K562 (cell line): Measurements from ENCODE around the gene F13B. TPM values are rescaled to one million over a fixed set of nuclear protein-coding genes. Genes with fewer than 3 reads are reported as not detected.

Experiments
- ATAC-seq: fragments of 200-7000 bp; cut with Tn5 transposase; 3 replicates; pipeline ENCODE4 v1.9.1; 2020; ENCODE audit warnings: moderate library complexity
- BruUV-seq: library from RNA; stranded (reverse); fragments of 400-500 nt; replicated peaks from 2 replicates; lab custom pipeline; 2021; lab: Mats Ljungman, UMichigan
- CTCF ChIA-PET: fragments of 300-600 bp; formaldehyde crosslinking; extraction: SDS; loops from one replicate; lab custom pipeline; 2021; ENCODE audit warnings: low intra/inter-chr PET ratio; lab: Yijun Ruan, JAX
- POLR2A ChIA-PET: fragments of 300-600, 350-650 bp; sonication (Branson Sonifier 250); formaldehyde crosslinking; extraction: SDS; loops from one replicate; lab custom pipeline; 2021; ENCODE audit warnings: antibody characterized with exemption, inconsistent platforms; lab: Yijun Ruan, JAX
- DNase-seq, 4 experiments: peaks; one replicate each; pipeline versions ENCODE4 v3.0.0 to v3.0.0-alpha.2; 2011 to 2018; ENCODE audit warnings: low spot score in 3 of 4, mixed read lengths in 3 of 4; ENCODE audit errors: extremely low read depth in 1 of 4
- FAIRE-seq: peaks from 2 replicates; lab custom pipeline; 2011; peaks lifted over from hg19 to GRCh38; lab: Jason Lieb, UNC
- H2AFZ ChIP-seq: 2 replicates; pipeline ENCODE4 v1.6.0; 2011; ENCODE audit warnings: low read depth, low read length, control low read depth, inconsistent platforms
- H3K27ac ChIP-seq: fragments of 200-600 bp; 3 replicates; pipeline ENCODE4 v1.8.0; 2011; ENCODE audit warnings: low read depth, mild to moderate bottlenecking, control low read depth, inconsistent platforms, low read length, moderate library complexity, mixed read lengths; ENCODE audit errors: extremely low read depth
- H3K27me3 ChIP-seq, 2 experiments: fragments of 300-600 bp in 1 of 2; 2 replicates in 1 of 2; 3 replicates in 1 of 2; pipeline versions ENCODE4 v1.6.0 to v1.8.0; 2011; ENCODE audit warnings: inconsistent platforms in 2 of 2, low read length in 2 of 2, mild to moderate bottlenecking in 1 of 2, mixed read lengths in 1 of 2, moderate library complexity in 1 of 2; ENCODE audit not compliant: control insufficient read depth in 2 of 2, insufficient read depth in 2 of 2
- H3K36me3 ChIP-seq: fragments of 300-600 bp; 3 replicates; pipeline ENCODE4 v1.8.0; 2011; ENCODE audit warnings: mild to moderate bottlenecking, low read length, inconsistent platforms; ENCODE audit not compliant: control insufficient read depth, insufficient read depth
- H3K4me1 ChIP-seq, 2 experiments: fragments of 200-600 bp in 1 of 2; replicated peaks in 1 of 2; 2 replicates in 1 of 2; 3 replicates in 1 of 2; pipeline versions ENCODE4 v1.5.1 to v1.8.0; 2011; ENCODE audit warnings: inconsistent platforms in 2 of 2, low read length in 2 of 2, mild to moderate bottlenecking in 1 of 2, mixed read lengths in 1 of 2, moderate library complexity in 1 of 2; ENCODE audit not compliant: control insufficient read depth in 2 of 2, insufficient read depth in 2 of 2
- H3K4me2 ChIP-seq: 2 replicates; pipeline ENCODE4 v1.6.1; 2011; ENCODE audit warnings: low read length, control low read depth, inconsistent platforms, mixed read lengths; ENCODE audit not compliant: insufficient read depth
- H3K4me3 ChIP-seq: fragments of 200-600 bp; sonication (generic), shearing (Covaris generic); 2 replicates; pipeline ENCODE4 v1.5.1; 2016; ENCODE audit warnings: control low read depth, inconsistent platforms
- H3K79me2 ChIP-seq: fragments of 200-600 bp; 3 replicates; pipeline ENCODE4 v1.8.0; 2011; ENCODE audit warnings: low read length, inconsistent platforms; ENCODE audit not compliant: control insufficient read depth, insufficient read depth
- H3K9ac ChIP-seq, 2 experiments: 2 replicates each; pipeline versions ENCODE4 v1.6.0 to v1.6.1; 2011; ENCODE audit warnings: low read depth in 2 of 2, low read length in 2 of 2, control low read depth in 1 of 2, inconsistent platforms in 1 of 2, mild to moderate bottlenecking in 1 of 2, mixed read lengths in 1 of 2; ENCODE audit not compliant: insufficient read depth in 1 of 2
- H3K9me1 ChIP-seq: one replicate; pipeline ENCODE4 v1.6.0; 2011; ENCODE audit warnings: inconsistent platforms, mild to moderate bottlenecking, low read length, moderate library complexity; ENCODE audit not compliant: control insufficient read depth, insufficient read depth
- H3K9me3 ChIP-seq: replicated peaks from 2 replicates; pipeline ENCODE4 v1.5.1; 2011; ENCODE audit warnings: low read depth, low read length, inconsistent platforms; ENCODE audit not compliant: control insufficient read depth, insufficient read depth
- H4K20me1 ChIP-seq: replicated peaks from 2 replicates; pipeline ENCODE4 v1.6.1; 2011; ENCODE audit warnings: low read length, inconsistent platforms, mixed read lengths; ENCODE audit not compliant: control insufficient read depth, insufficient read depth
- CEBPG ChIP-seq, 3 experiments: fragments of 200-800 bp in 1 of 3; sonication (Bioruptor generic) in 1 of 3; sonication (generic) in 1 of 3; formaldehyde crosslinking in 1 of 3; IDR thresholded peaks in 2 of 3; conservative IDR thresholded peaks in 1 of 3; 2 replicates each; pipeline versions ENCODE4 v1.6.1 to v1.8.0; 2016 to 2022; ENCODE audit warnings: missing compliant biosample characterization in 2 of 3, missing genetic modification characterization in 2 of 3, mild to moderate bottlenecking in 1 of 3, missing genetic modification reagents in 1 of 3
- DMBX1 ChIP-seq: fragments of 250-450 bp; sonication (Bioruptor Pico); IDR thresholded peaks from 2 replicates; pipeline ENCODE4 v1.8.0; 2022; ENCODE audit warnings: inconsistent platforms, mild to moderate bottlenecking, moderate library complexity, borderline replicate concordance
- NUFIP1 ChIP-seq: fragments of 450-650 bp; IDR thresholded peaks from 2 replicates; pipeline ENCODE4 v1.6.1; 2018; ENCODE audit not compliant: partially characterized antibody
- POLR2H ChIP-seq: IDR thresholded peaks from 2 replicates; pipeline ENCODE4 v1.6.1; 2016; ENCODE audit warnings: missing genetic modification characterization, low read depth, mild to moderate bottlenecking, control low read depth, missing compliant biosample characterization, moderate library complexity
- ZBTB11 ChIP-seq, 3 experiments: fragments of 200-800 bp in 1 of 3; fragments of 250-450 bp in 1 of 3; fragments of 450-650 bp in 1 of 3; sonication (Bioruptor Pico) in 1 of 3; sonication (Bioruptor generic) in 1 of 3; formaldehyde crosslinking in 1 of 3; IDR thresholded peaks; 2 replicates each; pipeline versions ENCODE4 v1.6.1 to v1.8.0; 2016 to 2022; ENCODE audit warnings: mild to moderate bottlenecking in 2 of 3, missing genetic modification characterization in 2 of 3, missing compliant biosample characterization in 1 of 3, moderate library complexity in 1 of 3
- ZNF318 ChIP-seq, 2 experiments: fragments of 450-650 bp; IDR thresholded peaks; 2 replicates each; pipeline ENCODE4 v1.6.1; 2016; ENCODE audit warnings: mild to moderate bottlenecking in 2 of 2, borderline replicate concordance in 1 of 2, low read depth in 1 of 2, moderate library complexity in 1 of 2
- WGBS: fragments of 100-300 bp; shearing (Covaris generic); methylation state at CpG from one replicate; pipeline ENCODE4 v1.1.6; 2016; ENCODE audit warnings: low coverage, mixed read lengths; ENCODE audit not compliant: insufficient coverage; ENCODE audit errors: missing lambda C conversion rate; 5-methylcytosine and 5-hydroxymethylcytosine counted together
- in situ Hi-C: fragments of 300-500 bp; cut with MboI; formaldehyde crosslinking; loops from 4 replicates; pipeline ENCODE4 v1.15.0; 2018; ENCODE audit warnings: inconsistent platforms, mixed read lengths
- intact Hi-C: fragments of 100-400 bp; cut with micrococcal nuclease; formaldehyde crosslinking; loops from 2 replicates; pipeline ENCODE4 v1.14.2; 2022
- polyA plus RNA-seq, 8 experiments: library from polyadenylated mRNA; depleted of rRNA in 4 of 8; stranded (reverse) in 5 of 8; unstranded in 3 of 8; fragments of >200 nt; fragmentation: Nextera tagmentation in 2 of 8; fragmentation: Illumina TruSeq in 1 of 8; extraction: Ambion mirVana in 2 of 8; extraction: Trizol in 1 of 8; gene quantifications; 2 replicates each; pipeline versions ENCODE4 v1.2.1 to v1.2.3, GENCODE V29; 2011 to 2014; ENCODE audit warnings: inconsistent platforms in 1 of 8, missing spikeins in 1 of 8
- total RNA-seq, 7 experiments: library from RNA; depleted of rRNA in 6 of 7; stranded (reverse); fragments of >200 nt in 6 of 7; fragmentation: Illumina TruSeq in 2 of 7; extraction: Trizol in 2 of 7; gene quantifications; 2 replicates each; pipeline versions ENCODE4 v1.2.1 to v1.2.3, GENCODE V29; 2011 to 2021; ENCODE audit warnings: low replicate concordance in 1 of 7

Gene F13B
- total and polyA plus RNA-seq, 9 of the 15 experiments (the other 6 are each of a cell fraction or from before 2014, with no cell fraction given): not detected

DNA sequence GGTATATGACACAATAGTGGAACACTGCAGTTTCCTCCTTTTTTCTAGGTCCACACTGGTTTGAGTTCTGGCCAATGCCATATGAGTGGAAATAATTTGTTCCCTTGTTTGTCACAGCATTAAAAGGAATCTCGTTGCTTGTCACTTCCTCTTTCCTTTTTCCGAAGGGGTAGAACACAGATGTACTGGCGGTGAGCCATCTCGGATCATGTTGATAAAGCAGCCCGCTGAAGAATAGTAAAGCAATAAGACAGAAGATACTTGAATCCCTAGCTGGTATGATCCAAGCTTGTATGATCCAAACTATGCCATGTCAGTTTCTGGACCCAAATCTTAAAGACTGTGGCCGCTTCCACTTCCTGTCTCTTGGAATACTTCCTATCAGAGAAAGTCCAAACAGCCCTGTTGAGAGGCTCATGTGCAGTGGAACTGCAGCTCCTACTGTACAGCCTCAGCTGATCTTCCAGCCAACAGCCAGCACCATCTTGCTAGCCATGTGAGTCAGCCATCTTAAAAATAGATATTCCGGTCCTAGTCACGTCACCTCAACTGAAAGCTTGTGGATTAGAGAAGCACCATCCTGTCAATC, 49.4 kb downstream of the F13B start:
- WGBS: 1% methylated on average over 8 of the region's 8 CpGs
- CTCF ChIA-PET: interaction anchor here (0.6 kb wide), 1 partner anchor 13 kb away, joined by 3 read pairs; no protein-coding TSS in a partner anchor
- peak overlapping the region; percentile 65; the same call in 2 of the 3 replicates for H3K27ac ChIP-seq
- H3K79me2 ChIP-seq: no peaks in the 10 kb centered on the region
- H3K9me3 ChIP-seq: no peaks in the 10 kb centered on the region
- H3K9ac ChIP-seq: no peak overlapping the region
- H3K4me1 ChIP-seq: no peaks in the 10 kb centered on the region
- no peak overlapping the region for H3K4me3 ChIP-seq
- no peaks in the 10 kb centered on the region for H3K9me1 ChIP-seq
- BruUV-seq: no TSS peak
- no peaks in the 10 kb centered on the region for H4K20me1 ChIP-seq
- intact Hi-C loops: no loop called here
- peak overlapping the region; percentile 71 for H2AFZ ChIP-seq
- POLR2A ChIA-PET: interaction anchor here (0.6 kb wide), 1 partner anchor 10 kb away, joined by 3 read pairs; no protein-coding TSS in a partner anchor
- no peaks in the 10 kb centered on the region for H3K36me3 ChIP-seq
- H3K4me2 ChIP-seq: peak overlapping the region; percentile 23
- in situ Hi-C loops: no loop called here
- DNase-seq (peak in 2 of 4 experiments; percentile 17 to 59), FAIRE-seq (peak; percentile 26), ATAC-seq (peak; percentile 75)
- H3K27me3 ChIP-seq: no peaks in the 10 kb centered on the region
- no peak for TF ChIP-seq NUFIP1
- 0 out of 4 replicates have a peak, but pooled peaks of 1 of the 2 experiments have one; percentile 54 for TF ChIP-seq ZNF318 (IDR thresholded peaks at IDR 0.05; ENCODE audit: borderline replicate concordance in 1 of 2, low read depth in 1 of 2)
- peak; percentile 64 for TF ChIP-seq POLR2H (tag)
- peak in 1 of 3 experiments; percentile 54; a peak in 2 of 6 replicates for TF ChIP-seq ZBTB11 (CRISPR knock-in tag; IDR thresholded peaks at IDR 0.05)
- no peak for TF ChIP-seq CEBPG (CRISPR knock-in tag; IDR thresholded peaks at IDR 0.05)
- TF ChIP-seq CEBPG (tag; conservative IDR thresholded peaks at IDR 0.05 in 1 of 2, IDR thresholded peaks at IDR 0.05 in 1 of 2): peak; percentile 15 to 35; a peak in 1 of 4 replicates
- TF ChIP-seq DMBX1 (CRISPR knock-in tag): peak; percentile 84; the same call in 1 of the 2 replicates
